MM.1S (cell line): ENCODE results near the gene ATP8B3.

ENCODE experiments used
- DNase-seq: peaks from one replicate; pipeline ENCODE4 v3.0.0-alpha.2; 2015
- H2AFZ ChIP-seq: fragments of 300-600 bp; sonication (generic); 2 replicates; pipeline ENCODE4 v1.6.0; 2016; ENCODE audit warnings: antibody characterized with exemption, low read length
- H3F3A ChIP-seq: fragments of 300-600 bp; sonication (generic); 2 replicates; pipeline ENCODE4 v1.6.1; 2016; ENCODE audit warnings: mild to moderate bottlenecking, antibody characterized with exemption, low read length, moderate library complexity, mixed read lengths; ENCODE audit not compliant: insufficient read depth
- H3K27ac ChIP-seq: fragments of 300-600 bp; sonication (generic); 2 replicates; pipeline ENCODE4 v1.5.1; 2016; ENCODE audit warnings: mild to moderate bottlenecking, low read length
- H3K27me3 ChIP-seq: fragments of 300-600 bp; sonication (generic); replicated peaks from 2 replicates; pipeline ENCODE4 v1.6.0; 2016; ENCODE audit warnings: low read length; ENCODE audit not compliant: insufficient read depth
- H3K36me3 ChIP-seq: fragments of 300-600 bp; sonication (generic); replicated peaks from 2 replicates; pipeline ENCODE4 v1.6.1; 2016; ENCODE audit warnings: mild to moderate bottlenecking, low read length, mixed read lengths; ENCODE audit not compliant: insufficient read depth
- H3K4me1 ChIP-seq: fragments of 300-600 bp; sonication (generic); 2 replicates; pipeline ENCODE4 v1.6.1; 2016; ENCODE audit warnings: low read length, mixed read lengths
- H3K4me2 ChIP-seq: fragments of 300-600 bp; sonication (generic); 2 replicates; pipeline ENCODE4 v1.6.0; 2016; ENCODE audit warnings: low read depth, low read length
- H3K4me3 ChIP-seq: fragments of 300-600 bp; sonication (generic); 2 replicates; pipeline ENCODE4 v1.5.1; 2016; ENCODE audit warnings: low read length, mixed read lengths
- H3K79me2 ChIP-seq: fragments of 300-600 bp; sonication (generic); 2 replicates; pipeline ENCODE4 v1.6.1; 2016; ENCODE audit warnings: mixed run types, low read length, mixed read lengths
- H3K9ac ChIP-seq: fragments of 300-600 bp; sonication (generic); 2 replicates; pipeline ENCODE4 v1.6.1; 2016; ENCODE audit warnings: low read length, mixed read lengths
- H3K9me2 ChIP-seq: fragments of 300-600 bp; sonication (generic); replicated peaks from 2 replicates; pipeline ENCODE4 v1.6.1; 2016; ENCODE audit warnings: mild to moderate bottlenecking, low read length, mixed read lengths; ENCODE audit not compliant: insufficient read depth
- H3K9me3 ChIP-seq: fragments of 300-600 bp; sonication (generic); replicated peaks from 2 replicates; pipeline ENCODE4 v1.6.1; 2016; ENCODE audit warnings: mild to moderate bottlenecking, low read length, mixed read lengths; ENCODE audit not compliant: insufficient read depth
- H4K20me1 ChIP-seq: fragments of 300-600 bp; sonication (generic); 2 replicates; pipeline ENCODE4 v1.6.1; 2016; ENCODE audit warnings: mild to moderate bottlenecking, low read length, moderate library complexity, mixed read lengths; ENCODE audit not compliant: insufficient read depth
- EZH2 ChIP-seq: fragments of 300-600 bp; sonication (generic); optimal IDR thresholded peaks from 2 replicates; pipeline ENCODE3; 2017; ENCODE audit warnings: low read depth, mild to moderate bottlenecking, antibody characterized with exemption, low read length, mixed read lengths
- EZH2phosphoT487 ChIP-seq: fragments of 300-600 bp; sonication (generic); IDR thresholded peaks from 2 replicates; pipeline ENCODE4 v1.6.1; 2018; ENCODE audit warnings: antibody characterized with exemption, low read length
- TF ChIP-seq, protein P1 (sequence below): fragments of 300-600 bp; sonication (generic); IDR thresholded peaks from 2 replicates; pipeline ENCODE4 v1.5.1; 2016; ENCODE audit warnings: antibody characterized with exemption, low read length, mixed read lengths

ATP8B3 gene

DNA sequence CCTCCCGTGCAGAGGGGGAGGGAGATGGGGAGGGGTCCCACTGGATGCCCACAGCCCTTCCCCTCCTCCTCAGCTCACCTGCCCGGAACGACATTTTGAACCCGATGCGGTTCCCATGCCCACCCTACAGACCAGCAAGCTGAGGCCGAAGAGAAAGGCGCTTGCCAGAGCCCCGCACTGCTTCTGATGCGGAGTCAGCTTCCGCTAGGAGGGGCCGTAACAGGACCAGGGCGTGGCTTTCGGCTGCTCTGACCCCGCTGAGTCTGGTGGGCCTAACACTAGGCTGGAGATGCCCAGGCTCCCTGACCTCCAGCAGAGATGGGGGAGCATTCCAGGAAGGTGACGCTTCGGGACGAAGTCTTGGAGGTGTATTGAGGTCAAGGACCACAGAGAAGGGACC is 52.1 kb downstream of the ATP8B3 start:
- Histone ChIP-seq H4K20me1 (no peaks in the 10 kb centered on the region), H3K9ac (no peak overlapping the region), H3K4me1 (no peaks in the 10 kb centered on the region)

DNA sequence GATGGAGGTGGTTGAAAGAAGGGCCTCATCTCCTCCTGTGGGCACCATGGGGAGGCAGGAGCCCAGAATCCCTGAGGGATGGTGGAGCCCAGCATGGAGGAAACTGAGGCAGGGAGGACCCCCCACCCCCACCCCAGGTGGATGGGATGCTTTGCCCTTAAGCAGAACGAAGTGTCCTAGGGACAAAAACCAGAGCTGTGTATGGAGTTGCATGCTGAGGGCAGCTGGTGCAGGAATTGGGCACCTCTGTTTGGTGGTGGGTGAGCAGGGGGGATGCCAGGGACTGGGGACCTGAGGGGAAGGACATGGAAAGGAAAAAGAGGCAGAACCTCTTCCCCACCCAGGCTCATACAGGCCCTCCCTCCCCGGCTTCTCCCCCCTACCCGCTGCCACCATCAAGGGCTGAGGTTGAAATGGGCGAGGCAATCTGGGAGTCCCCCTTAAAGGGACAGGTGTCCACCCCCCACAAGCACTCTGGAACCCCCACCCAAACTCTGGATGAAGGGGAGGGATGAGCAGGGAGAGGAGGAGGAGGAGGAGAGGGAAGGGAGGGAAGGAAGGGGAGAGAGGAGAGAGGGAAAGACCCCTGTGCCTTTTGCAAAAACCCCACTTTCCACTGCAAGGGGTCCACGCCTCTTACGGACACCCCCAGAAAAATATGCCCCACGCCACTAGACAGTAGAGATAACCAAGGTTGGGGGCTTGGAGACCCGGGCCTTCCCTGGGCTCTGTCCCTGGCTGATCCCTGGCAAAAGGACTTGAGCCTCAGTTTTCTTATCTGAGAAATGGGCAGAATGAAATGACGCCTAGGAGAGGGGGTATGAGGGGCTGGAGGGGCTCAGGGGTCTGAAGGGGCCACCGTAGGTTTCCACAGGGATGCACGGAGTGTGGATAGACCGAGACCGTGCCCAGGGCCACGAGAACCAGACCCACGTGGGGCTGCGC is 52.8 kb downstream of the ATP8B3 start:
- H3K4me1 ChIP-seq = no peaks in the 10 kb centered on the region
- DNase-seq = no peak
- H3K4me3 ChIP-seq = no peak overlapping the region

More for the DNA sequence above, 52.1 kb downstream of the ATP8B3 start:
- Histone ChIP-seq H3K9me3 (no peaks in the 10 kb centered on the region), H3K36me3 (no peaks in the 10 kb centered on the region), H3K9me2 (no peaks in the 10 kb centered on the region), H3K27me3 (peaks cover 95% of the 10 kb centered on the region), H3K27ac (no peak overlapping the region), H3K79me2 (no peaks in the 10 kb centered on the region), H3K4me3 (no peak overlapping the region), H2AFZ (no peak overlapping the region), H3K4me2 (no peak overlapping the region), H3F3A (no peaks in the 10 kb centered on the region)
- no peak for TF ChIP-seq EZH2
- TF ChIP-seq, protein P1, sequence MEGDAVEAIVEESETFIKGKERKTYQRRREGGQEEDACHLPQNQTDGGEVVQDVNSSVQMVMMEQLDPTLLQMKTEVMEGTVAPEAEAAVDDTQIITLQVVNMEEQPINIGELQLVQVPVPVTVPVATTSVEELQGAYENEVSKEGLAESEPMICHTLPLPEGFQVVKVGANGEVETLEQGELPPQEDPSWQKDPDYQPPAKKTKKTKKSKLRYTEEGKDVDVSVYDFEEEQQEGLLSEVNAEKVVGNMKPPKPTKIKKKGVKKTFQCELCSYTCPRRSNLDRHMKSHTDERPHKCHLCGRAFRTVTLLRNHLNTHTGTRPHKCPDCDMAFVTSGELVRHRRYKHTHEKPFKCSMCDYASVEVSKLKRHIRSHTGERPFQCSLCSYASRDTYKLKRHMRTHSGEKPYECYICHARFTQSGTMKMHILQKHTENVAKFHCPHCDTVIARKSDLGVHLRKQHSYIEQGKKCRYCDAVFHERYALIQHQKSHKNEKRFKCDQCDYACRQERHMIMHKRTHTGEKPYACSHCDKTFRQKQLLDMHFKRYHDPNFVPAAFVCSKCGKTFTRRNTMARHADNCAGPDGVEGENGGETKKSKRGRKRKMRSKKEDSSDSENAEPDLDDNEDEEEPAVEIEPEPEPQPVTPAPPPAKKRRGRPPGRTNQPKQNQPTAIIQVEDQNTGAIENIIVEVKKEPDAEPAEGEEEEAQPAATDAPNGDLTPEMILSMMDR = no peak
- TF ChIP-seq EZH2phosphoT487 = no peak
- no peak for DNase-seq

DNA sequence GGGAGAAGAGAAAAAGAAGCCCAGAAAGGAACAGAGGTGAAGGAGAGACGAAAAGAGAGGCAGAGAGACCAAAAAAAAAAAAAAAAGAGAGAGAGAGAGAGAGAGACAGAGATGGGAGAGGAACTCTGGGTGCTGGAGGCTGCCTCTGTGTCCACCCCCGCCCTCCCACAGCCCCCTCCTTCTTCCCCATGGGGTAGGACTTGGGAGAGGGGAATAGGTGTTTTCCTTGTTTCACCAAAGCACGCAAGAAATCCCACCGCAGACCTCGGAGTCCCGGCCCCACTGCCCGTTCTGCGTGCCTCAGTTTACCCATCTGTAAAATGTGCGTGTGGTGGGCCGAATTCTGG is 53.9 kb downstream of the ATP8B3 start:
- TF ChIP-seq, protein P1 = no peak
- no peak for TF ChIP-seq EZH2phosphoT487
- no peak for TF ChIP-seq EZH2
- H3F3A ChIP-seq = no peaks in the 10 kb centered on the region
- no peaks in the 10 kb centered on the region for H3K4me1 ChIP-seq
- no peak overlapping the region for H3K4me2 ChIP-seq
- H3K9ac ChIP-seq = no peak overlapping the region
- no peak overlapping the region for H2AFZ ChIP-seq
- H3K9me3 ChIP-seq = no peaks in the 10 kb centered on the region
- H3K27me3 ChIP-seq = peaks cover 83% of the 10 kb centered on the region
- H3K4me3 ChIP-seq = no peak overlapping the region
- DNase-seq = no peak
- H4K20me1 ChIP-seq = no peaks in the 10 kb centered on the region
- H3K9me2 ChIP-seq = no peaks in the 10 kb centered on the region
- H3K27ac ChIP-seq = no peak overlapping the region
- no peaks in the 10 kb centered on the region for H3K36me3 ChIP-seq
- H3K79me2 ChIP-seq = no peaks in the 10 kb centered on the region

More for the DNA sequence above, 52.8 kb downstream of the ATP8B3 start:
- Histone ChIP-seq H3F3A (no peaks in the 10 kb centered on the region), H3K4me2 (no peak overlapping the region), H3K79me2 (no peaks in the 10 kb centered on the region), H2AFZ (no peak overlapping the region), H3K27me3 (peaks cover 93% of the 10 kb centered on the region), H3K9me2 (no peaks in the 10 kb centered on the region), H3K9ac (no peak overlapping the region), H3K27ac (no peak overlapping the region), H4K20me1 (no peaks in the 10 kb centered on the region), H3K36me3 (no peaks in the 10 kb centered on the region), H3K9me3 (no peaks in the 10 kb centered on the region)
- no peak for TF ChIP-seq EZH2phosphoT487
- TF ChIP-seq EZH2 = no peak
- TF ChIP-seq, protein P1 = no peak
